CD4-positive, alpha-beta T cell treated with Interferon alpha-2 for 1 hour (primary cell): Measurements from ENCODE around the gene PDGFRB.
"Not testable (repeated sequence)": the region's sequence is repeated elsewhere in the genome, so short reads cannot be mapped to it uniquely, and the experiment has no call there.

ENCODE experiments used
- DNase-seq, 2 donors: peaks; one replicate each; pipeline ENCODE4 v3.0.0-alpha.2; 2020 to 2022

PDGFRB gene

GRCh38 chr5:150112201-150113046, 43.2 kb downstream of the PDGFRB start:
- DNase-seq: no peak

DNA sequence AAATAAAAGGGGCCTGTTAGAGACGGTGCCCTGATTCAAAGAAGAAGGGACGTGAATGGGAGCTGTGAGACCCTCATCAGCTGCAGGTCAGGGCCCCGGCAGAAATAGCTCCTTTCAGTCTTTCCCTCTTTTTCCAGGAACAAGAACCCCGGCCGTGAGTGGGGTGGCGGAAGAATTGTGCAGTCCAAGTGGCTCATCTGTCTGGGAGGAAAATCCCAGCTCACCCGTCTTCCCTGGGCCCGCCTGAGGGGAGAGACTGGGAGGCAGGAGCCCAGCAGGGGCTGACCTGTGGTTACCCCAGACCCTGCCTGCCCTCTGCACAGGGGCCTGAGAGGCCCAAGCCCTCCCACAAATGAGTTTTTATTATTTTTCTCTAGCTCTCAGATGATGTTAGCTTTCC, 44.5 kb downstream of the PDGFRB start:
- no peak for DNase-seq

DNA sequence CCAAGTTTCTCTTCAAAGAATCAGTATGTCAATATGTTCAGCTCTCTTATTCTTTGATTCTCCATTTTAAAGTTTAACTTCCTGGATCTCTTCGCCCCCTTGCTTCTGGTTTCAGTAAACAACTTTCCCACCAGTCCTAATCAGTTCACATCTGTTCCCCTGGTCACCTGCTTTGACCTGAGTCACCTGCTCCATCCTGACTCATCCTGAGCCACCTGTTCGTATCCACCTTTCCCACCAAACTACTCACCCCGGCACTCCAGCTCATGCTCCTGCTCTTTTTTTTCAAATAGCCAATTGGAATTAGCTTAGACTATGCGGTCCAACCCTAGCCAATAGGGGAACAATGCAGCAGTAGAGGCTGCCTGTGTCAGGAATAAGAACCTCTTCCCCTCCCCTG, 45.7 kb downstream of the PDGFRB start:
- no peak for DNase-seq

GRCh38 chr5:150108711-150109514, 46.7 kb downstream of the PDGFRB start:
- DNase-seq: no peak

DNA sequence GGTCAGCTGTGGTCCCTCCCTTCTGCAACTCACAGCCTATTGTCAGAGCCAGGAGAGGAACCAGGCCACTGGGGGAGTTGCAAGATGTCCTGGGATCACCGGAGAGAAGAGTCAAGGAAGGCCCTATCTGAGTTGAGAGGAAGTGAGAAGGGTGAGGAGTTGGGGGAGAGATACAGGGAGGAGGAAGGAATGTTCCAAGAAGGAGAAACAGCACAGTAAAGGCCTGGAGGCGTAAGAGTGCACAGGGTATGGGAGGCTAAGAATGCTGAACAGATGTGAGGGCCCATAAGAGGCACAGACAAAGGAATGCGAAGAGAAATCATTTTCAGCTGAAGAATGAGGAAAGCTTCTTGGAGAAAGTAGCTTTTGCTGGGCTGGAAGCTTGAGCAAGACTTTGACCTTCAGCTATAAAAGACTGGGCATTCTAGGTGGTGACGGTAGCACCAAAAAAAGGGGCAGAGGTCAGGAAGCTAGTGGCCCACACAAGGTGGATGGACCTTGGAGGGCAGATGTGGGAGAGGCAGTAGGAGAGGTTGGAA, 47.7 kb downstream of the PDGFRB start:
- no peak for DNase-seq

GRCh38 chr5:150106674-150107426, 48.8 kb downstream of the PDGFRB start:
- no peak for DNase-seq

- DNase-seq: no peak
Observed at GRCh38 chr5:150105928-150106615, 49.6 kb downstream of the PDGFRB start.

- DNase-seq: no peak
Observed at GRCh38 chr5:150104550-150104870, 51.1 kb downstream of the PDGFRB start.

DNA sequence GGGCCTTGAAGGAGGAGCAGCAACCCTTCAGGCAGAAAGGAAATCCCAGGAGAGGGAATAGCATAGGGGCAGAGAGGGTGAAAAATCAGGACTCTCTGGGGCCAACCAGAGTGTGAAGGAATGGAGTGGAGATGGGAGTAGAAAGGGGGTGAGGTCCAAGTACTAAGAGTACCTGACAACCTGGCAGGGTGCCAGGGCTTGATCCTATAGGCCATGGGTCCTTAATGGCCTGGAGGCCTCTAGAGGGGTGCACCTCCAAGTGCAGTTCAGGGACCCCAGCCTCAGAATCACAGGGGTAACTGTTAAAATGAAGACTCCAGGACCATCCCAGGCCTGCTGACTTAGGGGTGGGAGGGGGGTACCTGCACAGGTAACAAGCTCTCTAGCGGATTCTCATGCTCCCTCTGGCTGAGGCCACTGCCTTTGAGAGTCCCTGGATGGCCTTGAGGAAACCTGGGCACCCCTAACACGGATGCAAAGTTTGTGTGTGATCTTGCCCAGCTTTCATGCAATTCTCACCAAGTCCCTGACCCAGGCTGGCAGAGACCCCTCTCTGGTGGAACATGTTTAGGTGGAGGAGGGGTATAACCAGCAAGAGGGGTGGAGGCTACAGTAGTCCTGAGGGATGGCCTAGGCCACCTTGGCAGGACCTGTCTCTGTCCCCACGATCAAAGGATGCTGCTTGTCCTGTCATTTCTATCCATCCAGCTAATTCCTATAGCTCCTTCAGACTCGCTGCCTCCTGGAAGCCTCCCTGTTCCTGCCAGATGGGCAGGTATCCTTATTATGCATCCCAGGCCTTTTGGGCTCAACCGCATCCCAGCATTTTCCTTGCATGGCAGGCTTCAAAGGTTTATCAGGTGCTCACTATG, 51.7 kb downstream of the PDGFRB start:
- no peak for DNase-seq

- no peak for DNase-seq
Observed at GRCh38 chr5:150101023-150101422, 54.6 kb downstream of the PDGFRB start.

DNA sequence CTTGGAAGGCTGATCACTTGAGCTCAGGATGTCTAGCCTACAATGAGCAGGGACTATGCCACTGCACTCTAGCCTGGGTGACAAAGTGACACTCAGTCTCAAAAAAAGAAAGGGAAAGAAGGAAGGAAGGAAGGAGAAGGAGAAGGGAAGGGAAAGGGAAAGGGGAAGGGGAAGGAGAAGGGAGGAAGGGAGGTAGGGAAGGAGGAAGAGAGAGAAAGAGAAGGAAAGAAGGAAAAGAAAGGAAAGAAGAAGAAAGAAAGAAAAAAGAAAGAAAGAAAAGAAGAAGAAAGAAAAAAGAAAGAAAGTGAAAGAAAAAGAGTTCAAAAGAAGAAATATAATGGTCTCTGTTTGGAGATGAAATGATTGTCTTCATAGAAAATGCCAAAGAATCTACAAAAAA, 58.5 kb downstream of the PDGFRB start:
- DNase-seq: no peak

GRCh38 chr5:150092159-150092787, 63.4 kb downstream of the PDGFRB start:
- no peak for DNase-seq

DNA sequence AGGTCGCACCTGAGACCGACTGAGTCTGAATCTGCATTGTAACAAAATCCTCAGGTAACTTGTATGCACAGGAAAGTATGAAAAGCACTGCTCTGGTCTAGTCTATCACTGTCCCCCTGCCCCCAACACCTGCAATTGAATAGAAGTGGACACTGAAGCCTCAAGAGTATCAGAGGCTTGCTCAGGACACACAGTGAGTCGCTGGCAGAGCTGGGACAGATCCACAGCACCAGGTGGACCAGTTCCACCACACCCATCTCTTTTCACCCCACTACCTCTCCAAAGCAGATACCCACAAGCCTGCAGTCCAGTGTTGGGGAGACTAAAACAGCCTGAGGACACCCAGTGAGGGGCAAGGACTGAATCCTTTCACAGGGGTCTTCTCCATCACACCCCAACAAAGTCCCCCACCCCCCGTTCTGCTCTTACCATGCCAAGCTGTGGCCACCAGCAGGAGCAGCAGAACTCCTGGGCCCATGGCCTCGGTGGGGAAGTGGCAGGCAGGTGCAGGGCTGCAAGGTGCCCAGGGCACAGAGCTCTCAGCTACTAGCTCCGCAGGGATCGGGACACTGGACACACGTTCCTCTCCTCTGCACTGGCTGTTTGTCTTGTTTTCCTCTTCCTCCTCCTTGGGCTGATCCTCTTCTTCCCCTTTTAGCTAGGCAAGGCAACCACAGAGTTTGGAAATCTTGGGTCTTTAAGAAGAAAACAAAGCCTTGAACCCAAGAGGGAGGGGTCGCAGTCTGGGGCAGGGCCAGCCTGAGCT, 69.5 kb downstream of the PDGFRB start, which contains the start of gene CSF1R:
CSF1R (minus strand) TSS at position 605 of the 766 bp plus-strand sequence; CDS start at position 478, 127 bp downstream.
- no peak for DNase-seq

GRCh38 chr5:150085191-150085912, 70.3 kb downstream of the PDGFRB start:
- DNase-seq: no peak

DNA sequence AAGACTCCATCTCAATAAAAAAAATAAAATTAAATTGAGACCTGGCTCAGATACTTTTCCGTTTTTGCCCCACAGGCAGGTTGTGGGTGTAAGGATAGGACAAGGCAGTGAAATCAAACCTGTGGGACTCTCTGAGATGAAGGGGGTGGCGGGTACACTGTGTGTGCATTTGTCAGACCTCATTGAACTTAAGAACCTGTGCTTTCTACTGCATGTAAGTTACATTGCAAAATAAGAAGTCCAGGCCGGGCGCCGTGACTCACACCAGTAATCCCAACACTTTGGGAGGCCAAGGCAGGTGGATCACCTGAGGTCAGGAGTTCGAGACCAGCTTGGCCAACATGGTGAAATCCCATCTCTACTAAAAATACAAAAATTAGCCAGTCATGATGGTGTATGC, 70.9 kb downstream of the PDGFRB start:
- DNase-seq: not testable (repeated sequence)

DNA sequence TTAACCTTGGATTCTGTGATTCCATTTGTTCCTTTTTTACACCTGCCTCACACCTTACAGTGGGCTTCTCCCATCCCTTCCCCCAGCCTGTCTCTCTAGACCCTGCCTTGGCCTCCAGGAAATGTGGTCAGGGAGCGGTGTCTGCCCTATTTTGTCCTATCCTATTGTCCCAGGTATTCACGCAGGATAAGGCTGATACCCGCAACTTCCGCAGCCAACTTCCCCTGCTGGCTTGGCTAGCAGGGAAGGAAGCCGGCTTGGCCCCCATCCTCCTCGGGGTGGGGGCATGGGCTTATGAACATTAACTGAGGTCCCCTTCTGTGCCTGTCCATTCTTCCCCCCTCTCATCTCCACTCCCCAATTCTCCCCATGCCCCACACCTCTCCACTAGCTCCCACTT, 72.8 kb downstream of the PDGFRB start:
- DNase-seq: no peak

DNA sequence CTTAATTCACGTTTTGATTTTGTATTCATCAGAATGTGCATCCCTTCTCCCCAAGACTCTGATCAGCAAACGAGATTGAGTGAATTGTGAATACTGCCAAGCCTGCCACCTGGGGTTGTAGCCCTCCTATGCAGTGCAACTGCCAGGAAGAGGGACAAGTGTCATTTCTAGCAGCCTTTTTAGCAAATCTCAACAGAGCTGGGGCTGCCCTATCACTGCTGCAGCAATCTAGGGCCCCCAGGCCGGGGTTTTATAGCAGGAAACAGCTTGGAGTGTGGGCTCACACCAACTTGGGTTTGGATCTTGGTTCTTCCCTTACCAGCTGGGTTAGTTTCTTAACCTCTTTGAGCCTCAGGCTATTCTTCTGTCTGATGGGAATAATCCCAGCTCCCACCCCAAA, 73.3 kb downstream of the PDGFRB start:
- DNase-seq: no peak

GRCh38 chr5:150081541-150082283, 73.9 kb downstream of the PDGFRB start:
- DNase-seq: peak; percentile 14 to 34
